Stimulated activated CD4-positive, alpha-beta T cell treated with anti-CD3 and anti-CD28 coated beads, TNF-alpha, amount 100 ng/mL, for 48 hours (primary cell): ENCODE results near the gene PILRB.

Experiments used
- DNase-seq, 3 donors: peaks; one replicate each; pipeline ENCODE4 v3.0.0-alpha.2; 2020; ENCODE audit warnings: low read depth in 3 of 3

Gene PILRB

DNA sequence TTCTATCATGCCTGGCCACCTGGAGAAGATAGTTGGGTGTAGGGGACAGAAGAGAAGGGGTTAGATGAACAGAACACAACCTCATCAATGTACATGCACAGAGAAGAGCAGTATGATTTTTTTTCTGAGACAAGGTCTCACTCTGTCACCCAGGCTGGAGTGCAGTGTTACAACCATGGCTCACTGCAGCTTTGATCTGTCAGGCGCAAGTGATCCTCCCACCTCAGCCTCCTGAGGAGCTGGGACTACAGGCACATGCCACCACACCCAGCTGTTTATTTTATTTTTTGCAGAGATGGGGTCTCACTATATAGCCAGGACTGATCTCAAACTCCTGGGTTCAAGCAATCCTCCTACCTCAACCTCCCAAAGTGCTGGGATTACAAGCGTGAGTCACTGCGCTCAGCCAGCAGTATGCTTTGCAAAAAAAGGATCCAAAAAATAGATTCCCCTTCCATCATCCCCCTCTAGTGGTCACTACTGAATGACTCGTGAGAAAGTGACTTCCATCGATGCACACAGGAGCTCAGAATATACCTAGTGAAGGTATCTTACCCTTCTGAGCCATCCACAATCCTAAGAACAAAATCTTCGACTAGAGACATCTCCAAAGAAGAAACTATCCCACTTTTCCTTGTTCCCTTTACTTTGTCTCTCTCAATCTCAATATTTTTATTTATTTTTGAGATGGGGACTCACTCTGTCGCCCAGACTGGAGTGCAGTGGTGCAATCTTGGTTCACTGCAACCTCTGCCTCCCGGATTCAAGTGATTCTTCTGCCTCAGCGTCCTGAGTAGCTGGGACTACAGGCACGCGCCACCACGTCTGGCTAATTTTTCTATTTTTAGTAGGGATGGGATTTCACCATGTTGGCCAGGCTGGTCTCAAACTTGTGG, 49.6 kb downstream of the PILRB start:
- DNase-seq, result no peak

DNA sequence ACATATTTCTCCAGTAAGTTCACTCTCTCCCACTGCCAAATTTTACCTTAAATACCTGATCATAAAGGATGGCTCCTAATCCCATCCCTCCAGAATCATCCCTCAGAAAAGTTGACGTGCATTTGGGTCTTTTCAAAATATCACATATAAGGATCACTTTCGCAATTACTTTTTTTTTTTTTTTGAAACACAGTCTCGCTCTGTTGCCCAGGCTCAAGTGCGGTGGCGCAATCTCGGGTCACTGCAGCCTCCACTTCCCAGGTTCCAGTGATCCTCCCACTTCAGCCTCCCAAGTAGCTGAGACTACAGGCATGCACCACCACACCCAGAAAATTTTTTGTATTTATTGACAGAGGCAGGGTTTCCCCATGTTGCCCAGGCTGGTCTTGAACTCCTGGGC, 53.2 kb downstream of the PILRB start:
- no peak for DNase-seq

DNA sequence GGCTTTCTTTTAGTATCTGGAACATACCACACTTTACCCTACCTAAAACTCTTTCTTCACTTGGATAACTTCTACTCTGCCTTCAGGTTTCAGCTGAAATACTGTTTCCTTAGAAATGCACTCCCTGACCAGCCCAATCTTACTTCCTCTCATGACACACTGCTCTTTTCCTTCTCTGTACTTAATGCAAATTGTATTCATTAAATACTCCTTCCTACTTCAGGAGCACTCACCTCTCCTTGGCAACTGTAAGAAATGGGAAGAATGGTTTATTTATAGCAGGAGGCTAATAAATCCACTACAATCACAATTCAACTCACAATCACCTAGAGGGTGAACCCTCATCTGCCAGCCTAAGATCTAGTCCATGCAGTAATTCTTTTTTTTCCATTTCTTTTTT, 55.4 kb downstream of the PILRB start:
- no peak for DNase-seq

DNA sequence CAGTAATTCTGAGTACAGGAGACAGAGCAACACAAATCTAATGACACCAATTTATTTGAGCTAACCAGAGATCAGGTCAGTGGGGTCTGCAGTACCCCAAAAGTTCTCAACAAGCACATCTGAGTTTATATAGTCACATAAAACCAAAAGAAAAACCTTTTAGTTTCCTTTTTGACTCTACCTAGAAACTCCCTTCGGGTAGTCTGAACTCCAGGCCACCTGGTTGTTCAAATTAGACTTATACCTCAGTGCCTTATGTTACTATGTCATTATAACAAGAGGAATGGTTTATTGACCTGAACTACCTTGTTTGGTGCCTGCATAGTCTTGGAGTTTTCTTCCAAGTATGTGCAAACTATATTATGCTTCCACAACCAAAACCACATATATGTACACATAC, 56.0 kb downstream of the PILRB start:
- DNase-seq, result no peak

DNA sequence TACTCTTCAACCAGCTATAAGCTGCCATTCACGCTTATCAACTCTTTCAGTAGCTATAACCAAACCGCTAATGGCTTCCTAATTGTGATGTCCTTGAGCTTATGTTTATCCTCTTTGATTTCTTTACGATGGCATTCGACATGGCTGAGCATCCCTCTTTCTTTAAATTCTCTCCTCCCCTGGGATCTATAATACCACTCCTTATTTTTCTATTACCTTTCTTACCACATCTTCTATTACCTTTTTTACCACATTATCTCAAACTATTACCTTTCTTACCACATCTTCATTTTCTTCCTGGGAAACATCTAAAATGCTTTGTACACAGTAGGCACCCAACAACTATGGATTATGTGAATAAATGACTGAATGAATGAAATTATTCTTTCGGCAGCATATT, 57.5 kb downstream of the PILRB start:
- no peak for DNase-seq
